IMR-90 (cell line): Measurements from ENCODE around the gene RPL10. TPM values are rescaled to one million over a fixed set of nuclear protein-coding genes. Genes with fewer than 3 reads are reported as not detected.

ENCODE experiments used
- ATAC-seq: fragments of 200-7000 bp; cut with Tn5 transposase; 2 replicates; pipeline ENCODE4 v1.9.1; 2020; ENCODE audit warnings: low read depth, mild to moderate bottlenecking, moderate library complexity
- BruUV-seq: library from RNA; stranded (reverse); fragments of 400-500 nt; replicated peaks from 2 replicates; lab custom pipeline; 2021; lab: Mats Ljungman, UMichigan
- CTCF ChIA-PET: fragments of 300-600 bp; formaldehyde crosslinking; extraction: SDS; loops from one replicate; lab custom pipeline; 2021; ENCODE audit warnings: antibody characterized with exemption; lab: Yijun Ruan, JAX
- POLR2A ChIA-PET: fragments of 300-600 bp; sonication (Branson Sonifier 250); formaldehyde crosslinking; loops from one replicate; lab custom pipeline; 2022; ENCODE audit warnings: antibody characterized with exemption; ENCODE audit not compliant: unreplicated experiment; lab: Charles Lee
- DNase-seq: peaks from one replicate; pipeline ENCODE4 v3.0.0; 2013
- H2AFZ ChIP-seq: replicated peaks from 2 replicates; pipeline ENCODE3; 2013; ENCODE audit warnings: low read length, mild to moderate bottlenecking; ENCODE audit not compliant: poor library complexity
- H2AK5ac ChIP-seq: 2 replicates; pipeline ENCODE4 v1.6.1; 2013; ENCODE audit warnings: low read depth, low read length, inconsistent platforms
- H2AK9ac ChIP-seq: replicated peaks from 2 replicates; pipeline ENCODE3; 2013; ENCODE audit warnings: mild to moderate bottlenecking, low read depth, low read length, moderate library complexity; ENCODE audit not compliant: poor library complexity
- H2BK120ac ChIP-seq: 2 replicates; pipeline ENCODE4 v1.6.1; 2013; ENCODE audit warnings: low read depth, low read length, inconsistent platforms
- H2BK15ac ChIP-seq: 3 replicates; pipeline ENCODE4 v1.6.1; 2013; ENCODE audit warnings: low read depth, low read length, inconsistent platforms
- H2BK20ac ChIP-seq: 2 replicates; pipeline ENCODE4 v1.6.1; 2013; ENCODE audit warnings: low read depth, mild to moderate bottlenecking, inconsistent platforms, low read length, moderate library complexity
- H2BK5ac ChIP-seq: 2 replicates; pipeline ENCODE4 v1.6.1; 2013; ENCODE audit warnings: mild to moderate bottlenecking, low read depth, low read length, inconsistent platforms; ENCODE audit not compliant: poor library complexity, severe bottlenecking
- H3K14ac ChIP-seq: replicated peaks from 2 replicates; pipeline ENCODE4 v1.6.1; 2013; ENCODE audit warnings: low read depth, low read length, inconsistent platforms
- H3K18ac ChIP-seq: 2 replicates; pipeline ENCODE4 v1.6.1; 2013; ENCODE audit warnings: low read depth, low read length, control low read depth
- H3K23ac ChIP-seq: 2 replicates; pipeline ENCODE4 v1.6.1; 2013; ENCODE audit warnings: low read depth, low read length, inconsistent platforms
- H3K27ac ChIP-seq: 2 replicates; pipeline ENCODE4 v1.5.1; 2013; ENCODE audit warnings: mild to moderate bottlenecking, control low read depth, low read length; ENCODE audit not compliant: insufficient read depth
- H3K27me3 ChIP-seq: 2 replicates; pipeline ENCODE4 v1.6.1; 2013; ENCODE audit warnings: low read length; ENCODE audit not compliant: control insufficient read depth, insufficient read depth
- H3K36me3 ChIP-seq: 2 replicates; pipeline ENCODE4 v1.6.1; 2013; ENCODE audit warnings: low read length, mixed read lengths; ENCODE audit not compliant: control insufficient read depth, insufficient read depth
- H3K4ac ChIP-seq: 2 replicates; pipeline ENCODE4 v1.6.1; 2013; ENCODE audit warnings: low read depth, low read length, inconsistent platforms
- H3K4me1 ChIP-seq: 2 replicates; pipeline ENCODE4 v1.6.1; 2013; ENCODE audit warnings: low read length, mixed read lengths; ENCODE audit not compliant: control insufficient read depth, insufficient read depth
- H3K4me2 ChIP-seq: 2 replicates; pipeline ENCODE4 v1.6.1; 2013; ENCODE audit warnings: low read depth, mild to moderate bottlenecking, control low read depth, low read length, moderate library complexity
- H3K4me3 ChIP-seq: 2 replicates; pipeline ENCODE4 v1.5.1; 2013; ENCODE audit warnings: low read depth, mild to moderate bottlenecking, control low read depth, low read length, moderate library complexity; ENCODE audit not compliant: insufficient read depth
- H3K56ac ChIP-seq: 2 replicates; pipeline ENCODE4 v1.6.1; 2013; ENCODE audit warnings: low read length, inconsistent platforms; ENCODE audit not compliant: insufficient read depth; ENCODE audit errors: extremely low read depth
- H3K79me1 ChIP-seq, 2 experiments: 2 replicates each; pipeline ENCODE4 v1.6.1; 2013; ENCODE audit warnings: low read length in 2 of 2, inconsistent platforms in 1 of 2, low read depth in 1 of 2
- H3K9ac ChIP-seq: 2 replicates; pipeline ENCODE4 v1.6.1; 2013; ENCODE audit warnings: low read depth, low read length, control low read depth
- H3K9me1 ChIP-seq: 2 replicates; pipeline ENCODE4 v1.6.1; 2013; ENCODE audit warnings: low read length, inconsistent platforms; ENCODE audit not compliant: insufficient read depth
- H3K9me3 ChIP-seq: 2 replicates; pipeline ENCODE4 v1.6.1; 2013; ENCODE audit warnings: low read length; ENCODE audit not compliant: control insufficient read depth, insufficient read depth
- H4K20me1 ChIP-seq: 2 replicates; pipeline ENCODE4 v1.6.1; 2013; ENCODE audit warnings: low read length, inconsistent platforms; ENCODE audit not compliant: insufficient read depth
- H4K5ac ChIP-seq: 2 replicates; pipeline ENCODE4 v1.6.1; 2013; ENCODE audit warnings: mild to moderate bottlenecking, low read depth, low read length, control low read depth
- H4K8ac ChIP-seq, 2 experiments: 2 replicates each; pipeline ENCODE4 v1.6.1; 2013; ENCODE audit warnings: low read depth in 2 of 2, low read length in 2 of 2, control low read depth in 1 of 2, inconsistent platforms in 1 of 2
- H4K91ac ChIP-seq: 2 replicates; pipeline ENCODE4 v1.6.1; 2013; ENCODE audit warnings: low read depth, low read length, inconsistent platforms; ENCODE audit not compliant: insufficient read depth
- WGBS, 2 experiments: methylation state at CpG; one replicate each; pipeline versions ENCODE4 v1.1.5 to v1.1.7; 2013; ENCODE audit warnings: missing lambda C conversion rate in 2 of 2; ENCODE audit not compliant: insufficient read length in 1 of 2; ENCODE audit errors: extremely low coverage in 2 of 2; 5-methylcytosine and 5-hydroxymethylcytosine counted together
- dilution Hi-C: fragments of 300-500 bp; cut with HindIII; formaldehyde crosslinking; loops from one replicate; pipeline ENCODE4 v1.14.3; 2018; ENCODE audit warnings: low sequenced_read_pairs; ENCODE audit not compliant: unreplicated experiment
- in situ Hi-C: fragments of 300-500 bp; cut with MboI; formaldehyde crosslinking; loops from 3 replicates; pipeline ENCODE4 v1.14.3; 2019; ENCODE audit warnings: low sequenced_read_pairs, inconsistent platforms, mixed read lengths
- intact Hi-C: fragments of 100-400 bp; cut with micrococcal nuclease; formaldehyde crosslinking; loops from 2 replicates; pipeline ENCODE4 v1.10.0; 2022
- polyA plus RNA-seq, 3 experiments: library from polyadenylated mRNA; depleted of rRNA; stranded (reverse); fragments of >200 nt; gene quantifications; 2 replicates each; pipeline ENCODE4 v1.2.3, GENCODE V29; 2012; ENCODE audit warnings: low replicate concordance in 1 of 3
- total RNA-seq: library from RNA; depleted of rRNA; stranded (reverse); fragments of >200 nt; gene quantifications from 2 replicates; pipeline ENCODE4 v1.2.3, GENCODE V29; 2012
- TF ChIP-seq, protein P1 (sequence below): conservative IDR thresholded peaks from 2 replicates; pipeline ENCODE4 v1.5.1; 2012; ENCODE audit warnings: mild to moderate bottlenecking, low read depth, low read length, improper control_type of control experiment

RPL10 gene
- total and polyA plus RNA-seq, 2 of the 4 experiments (the other 2 are of a cell fraction) = 1,582 to 7,467 TPM

DNA sequence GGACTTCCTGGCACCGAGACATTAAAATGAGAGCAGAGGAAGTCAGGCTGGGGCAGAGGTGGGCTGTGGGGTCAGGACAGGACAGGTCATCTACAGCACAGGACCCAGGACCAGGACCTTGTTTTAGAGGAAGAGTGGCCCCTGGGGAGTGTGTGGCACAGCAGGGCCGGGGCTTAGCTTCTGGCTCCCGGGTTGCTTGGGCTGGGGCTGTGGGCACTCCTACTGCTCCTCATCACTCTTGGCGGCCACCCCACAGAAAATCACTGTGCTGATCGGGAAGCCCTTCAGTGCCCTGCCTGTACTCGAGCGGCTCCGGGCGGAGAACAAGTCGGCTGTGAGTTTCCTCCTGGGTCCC is 22.2 kb downstream of the RPL10 start:
- Histone ChIP-seq H2BK5ac (no peak overlapping the region), H4K91ac (no peak overlapping the region), H3K18ac (no peak overlapping the region), H4K8ac (no peak overlapping the region), H3K14ac (no peak overlapping the region), H2BK20ac (no peak overlapping the region), H2AK9ac (no peak overlapping the region), H3K27ac (no peak overlapping the region), H2AFZ (no peak overlapping the region), H2AK5ac (no peak overlapping the region), H3K9ac (no peak overlapping the region), H3K27me3 (no peaks in the 10 kb centered on the region), H4K20me1 (no peaks in the 10 kb centered on the region), H3K56ac (no peak overlapping the region), H3K4me2 (no peak overlapping the region), H2BK15ac (no peak overlapping the region), H3K23ac (no peak overlapping the region), H2BK120ac (no peak overlapping the region), H4K5ac (no peak overlapping the region), H3K9me1 (no peaks in the 10 kb centered on the region), H3K4me1 (no peaks in the 10 kb centered on the region), H3K79me1 (no peaks in the 10 kb centered on the region), H3K4ac (no peak overlapping the region), H3K9me3 (no peaks in the 10 kb centered on the region), H3K4me3 (no peak overlapping the region), H3K36me3 (peaks cover 8% of the 10 kb centered on the region)
- ATAC-seq (no peak), DNase-seq (no peak)
- intact Hi-C loops (no loop called here), dilution Hi-C loops (no loop called here), in situ Hi-C loops (no loop called here)
- ChIA-PET POLR2A (no interaction called here), CTCF (no interaction called here)
- WGBS, 2 experiments = 75% methylated on average over 1 of the region's 10 CpGs; no CpG with 5 or more reads in 1 of the 2 experiments
- TF ChIP-seq, protein P1, sequence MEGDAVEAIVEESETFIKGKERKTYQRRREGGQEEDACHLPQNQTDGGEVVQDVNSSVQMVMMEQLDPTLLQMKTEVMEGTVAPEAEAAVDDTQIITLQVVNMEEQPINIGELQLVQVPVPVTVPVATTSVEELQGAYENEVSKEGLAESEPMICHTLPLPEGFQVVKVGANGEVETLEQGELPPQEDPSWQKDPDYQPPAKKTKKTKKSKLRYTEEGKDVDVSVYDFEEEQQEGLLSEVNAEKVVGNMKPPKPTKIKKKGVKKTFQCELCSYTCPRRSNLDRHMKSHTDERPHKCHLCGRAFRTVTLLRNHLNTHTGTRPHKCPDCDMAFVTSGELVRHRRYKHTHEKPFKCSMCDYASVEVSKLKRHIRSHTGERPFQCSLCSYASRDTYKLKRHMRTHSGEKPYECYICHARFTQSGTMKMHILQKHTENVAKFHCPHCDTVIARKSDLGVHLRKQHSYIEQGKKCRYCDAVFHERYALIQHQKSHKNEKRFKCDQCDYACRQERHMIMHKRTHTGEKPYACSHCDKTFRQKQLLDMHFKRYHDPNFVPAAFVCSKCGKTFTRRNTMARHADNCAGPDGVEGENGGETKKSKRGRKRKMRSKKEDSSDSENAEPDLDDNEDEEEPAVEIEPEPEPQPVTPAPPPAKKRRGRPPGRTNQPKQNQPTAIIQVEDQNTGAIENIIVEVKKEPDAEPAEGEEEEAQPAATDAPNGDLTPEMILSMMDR = no peak
- no TSS peak for BruUV-seq
